Lower lobe of right lung (tissue), 2 donors: ENCODE results near the gene CPA2. TPM values are rescaled to one million over a fixed set of nuclear protein-coding genes. Genes with fewer than 3 reads are reported as not detected.

Source experiments
- ATAC-seq, 2 donors: fragments of 200-7000 bp; cut with Tn5 transposase; one replicate each; pipeline ENCODE4 v1.9.1; 2020 to 2022; ENCODE audit warnings: mild to moderate bottlenecking in 2 of 2, moderate library complexity in 2 of 2
- DNase-seq: peaks from one replicate; pipeline ENCODE4 v3.0.0-alpha.2; 2020
- H3K27ac ChIP-seq: fragments of 200-600 bp; one replicate; pipeline ENCODE4 v1.8.0; 2022
- H3K27me3 ChIP-seq: fragments of 200-600 bp; one replicate; pipeline ENCODE4 v1.8.0; 2022; ENCODE audit warnings: low read depth
- H3K36me3 ChIP-seq: fragments of 200-600 bp; one replicate; pipeline ENCODE4 v1.8.0; 2022; ENCODE audit warnings: mild to moderate bottlenecking
- H3K4me1 ChIP-seq: fragments of 200-600 bp; one replicate; pipeline ENCODE4 v1.8.0; 2022
- H3K4me3 ChIP-seq: fragments of 200-600 bp; one replicate; pipeline ENCODE4 v1.8.0; 2022; ENCODE audit warnings: mild to moderate bottlenecking
- H3K9me3 ChIP-seq: fragments of 200-600 bp; one replicate; pipeline ENCODE4 v1.8.0; 2022
- CTCF ChIP-seq: fragments of 200-600 bp; IDR thresholded peaks from one replicate; pipeline ENCODE4 v1.8.0; 2022; ENCODE audit warnings: antibody characterized with exemption, mild to moderate bottlenecking
- intact Hi-C: fragments of 100-400 bp; cut with DNase I; formaldehyde crosslinking; loops from one replicate; pipeline ENCODE4 v1.11.0; 2022
- total RNA-seq: library from RNA; stranded (reverse); fragmentation: NEBNext Ultra II Directional; extraction: Animal tissue kit (Norgen Biotek cat#: 25700); gene quantifications from one replicate; pipeline ENCODE4 v1.2.1, GENCODE V29; 2021
- donor health status: DM: no; HTN: yes; CAD: no; lungs with severe emphysema.

Gene CPA2
- total RNA-seq, 1 donor from 2014 or later, result not detected

- no peak for TF ChIP-seq CTCF
- no peak for ATAC-seq
- no peaks in the 10 kb centered on the region for H3K36me3 ChIP-seq
- no peak overlapping the region for H3K27ac ChIP-seq
- no peaks in the 10 kb centered on the region for H3K9me3 ChIP-seq
- intact Hi-C loops, result no loop called here
- H3K27me3 ChIP-seq, result no peaks in the 10 kb centered on the region
- no peaks in the 10 kb centered on the region for H3K4me1 ChIP-seq
- DNase-seq, result no peak
- no peak overlapping the region for H3K4me3 ChIP-seq
Observed at GRCh38 chr7:130303551-130303950, 36.9 kb downstream of the CPA2 start.

- DNase-seq, result no peak
- Histone ChIP-seq H3K27ac (no peak overlapping the region), H3K27me3 (no peaks in the 10 kb centered on the region), H3K4me1 (no peaks in the 10 kb centered on the region), H3K4me3 (no peak overlapping the region), H3K9me3 (no peaks in the 10 kb centered on the region), H3K36me3 (no peaks in the 10 kb centered on the region)
- TF ChIP-seq CTCF, result no peak
- intact Hi-C loops, result no loop called here
- ATAC-seq, result no peak
Observed at GRCh38 chr7:130303982-130304381, 37.3 kb downstream of the CPA2 start.

- ATAC-seq (no peak), DNase-seq (no peak)
- Histone ChIP-seq H3K36me3 (no peaks in the 10 kb centered on the region), H3K27ac (no peak overlapping the region), H3K9me3 (no peaks in the 10 kb centered on the region), H3K4me3 (no peak overlapping the region), H3K4me1 (no peaks in the 10 kb centered on the region), H3K27me3 (no peaks in the 10 kb centered on the region)
- TF ChIP-seq CTCF, result no peak
- intact Hi-C loops, result no loop called here
Observed at GRCh38 chr7:130304878-130305277, 38.2 kb downstream of the CPA2 start.

- Histone ChIP-seq H3K36me3 (no peaks in the 10 kb centered on the region), H3K4me1 (no peaks in the 10 kb centered on the region), H3K27me3 (no peaks in the 10 kb centered on the region), H3K9me3 (no peaks in the 10 kb centered on the region), H3K4me3 (no peak overlapping the region), H3K27ac (no peak overlapping the region)
- TF ChIP-seq CTCF, result no peak
- ATAC-seq, result no peak
- no peak for DNase-seq
- intact Hi-C loops, result no loop called here
Observed at GRCh38 chr7:130305433-130306042, 38.9 kb downstream of the CPA2 start.

- intact Hi-C loops, result no loop called here
- TF ChIP-seq CTCF, result no peak
- Histone ChIP-seq H3K4me1 (no peaks in the 10 kb centered on the region), H3K27ac (no peak overlapping the region), H3K36me3 (no peaks in the 10 kb centered on the region), H3K9me3 (no peaks in the 10 kb centered on the region), H3K27me3 (no peaks in the 10 kb centered on the region), H3K4me3 (no peak overlapping the region)
- DNase-seq, result no peak
- ATAC-seq, result no peak
Observed at GRCh38 chr7:130309986-130310385, 43.3 kb downstream of the CPA2 start.
